HG03095 (cell line): ENCODE measurements around the gene TMEM245.

Experiments
- ATAC-seq: cut with Tn5 transposase; IDR thresholded peaks from one replicate; pipeline ENCODE4 v1.9.1; 2021; ENCODE audit warnings: moderate library complexity; ENCODE audit not compliant: unreplicated experiment

TMEM245 gene

GRCh38 chr9:109107402-109108240 lies 12.1 kb downstream of the TMEM245 start:
- ATAC-seq, result no peak

GRCh38 chr9:109101810-109102209 lies 17.9 kb downstream of the TMEM245 start:
- ATAC-seq, result peak; percentile 60

DNA sequence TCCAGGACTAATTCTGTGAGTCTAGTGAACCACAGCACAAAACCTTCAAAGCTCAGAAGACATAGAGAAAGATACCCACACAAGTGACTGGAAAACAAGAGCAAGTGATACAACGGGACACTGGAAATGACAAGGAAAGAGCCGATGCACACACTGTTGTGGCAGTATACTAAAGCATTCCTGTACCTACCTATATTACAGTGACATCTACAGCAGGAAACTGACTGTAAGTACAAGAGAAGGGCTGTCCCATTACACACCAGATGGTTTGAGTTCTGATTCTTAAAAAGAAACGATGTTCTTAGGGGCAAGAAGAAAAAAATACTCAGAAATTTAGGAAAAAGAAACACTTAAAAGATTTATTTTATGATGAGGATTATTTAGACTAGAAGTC lies 18.5 kb downstream of the TMEM245 start:
- ATAC-seq, result no peak

- no peak for ATAC-seq
Measured at GRCh38 chr9:109100543-109101201, 19.1 kb downstream of the TMEM245 start.

DNA sequence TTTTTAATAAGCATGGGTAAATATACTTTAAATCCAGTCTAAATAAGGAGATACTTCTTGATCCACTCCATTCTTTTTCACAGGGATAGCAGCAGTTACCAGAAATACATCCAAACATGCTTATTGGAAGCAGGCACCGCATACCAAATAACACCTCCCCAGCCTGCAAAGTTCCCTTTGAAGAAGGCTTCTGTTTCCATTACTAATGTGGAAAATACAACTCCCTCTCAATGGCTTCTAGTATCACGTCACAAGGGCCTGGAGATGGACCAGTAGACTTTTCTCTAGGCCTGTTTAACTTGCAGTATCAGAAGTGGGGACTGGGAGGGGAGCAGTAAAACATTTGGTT lies 20.8 kb downstream of the TMEM245 start:
- no peak for ATAC-seq

- no peak for ATAC-seq
Measured at GRCh38 chr9:109098171-109098959, 21.4 kb downstream of the TMEM245 start.

GRCh38 chr9:109097146-109097545 lies 22.6 kb downstream of the TMEM245 start:
- no peak for ATAC-seq

DNA sequence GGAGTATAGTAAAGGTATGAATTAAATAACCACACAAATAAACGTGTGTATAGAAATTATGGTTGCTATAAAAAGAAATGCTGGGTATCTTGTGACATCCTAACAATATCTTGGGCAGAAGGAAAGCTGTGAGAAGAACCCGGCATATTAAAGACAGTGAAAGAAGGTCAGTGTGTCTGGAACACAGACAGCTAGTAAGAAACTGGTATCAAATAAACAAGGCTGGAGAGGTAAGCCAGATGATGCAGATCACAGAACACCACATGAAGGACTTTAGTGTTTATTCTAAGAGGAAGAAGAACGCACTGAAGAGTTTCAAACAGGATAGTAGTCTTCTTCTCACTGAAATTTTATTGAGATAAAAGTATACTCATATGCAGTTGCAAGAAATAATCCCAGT lies 24.4 kb downstream of the TMEM245 start:
- ATAC-seq, result no peak

GRCh38 chr9:109094268-109094667 lies 25.5 kb downstream of the TMEM245 start:
- ATAC-seq, result no peak

GRCh38 chr9:109092587-109092986 lies 27.2 kb downstream of the TMEM245 start:
- no peak for ATAC-seq

DNA sequence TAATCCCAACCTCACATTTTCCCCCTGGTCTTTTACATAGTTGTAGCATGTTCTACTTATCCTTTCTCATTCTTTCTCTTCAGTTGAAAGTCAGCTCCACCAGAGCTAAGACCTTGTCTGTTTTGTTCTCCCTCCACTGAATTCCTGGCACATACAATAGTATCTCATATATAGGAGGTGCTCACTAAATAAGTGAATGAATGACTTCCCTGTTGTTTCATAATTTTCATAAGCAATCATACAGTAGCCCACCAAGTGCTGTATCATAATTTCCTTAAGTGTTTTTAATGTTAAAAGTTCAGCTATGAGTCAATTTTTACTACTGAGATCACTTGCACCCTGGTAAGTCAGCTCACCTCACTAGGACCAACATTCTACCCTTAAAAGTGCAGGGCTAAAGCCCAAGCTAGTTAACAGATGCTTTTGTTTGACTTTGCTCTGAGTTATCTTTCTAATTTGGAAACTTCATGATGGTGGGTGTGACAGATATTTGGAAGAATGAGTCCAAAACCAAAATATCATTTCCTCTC lies 27.6 kb downstream of the TMEM245 start:
- no peak for ATAC-seq

DNA sequence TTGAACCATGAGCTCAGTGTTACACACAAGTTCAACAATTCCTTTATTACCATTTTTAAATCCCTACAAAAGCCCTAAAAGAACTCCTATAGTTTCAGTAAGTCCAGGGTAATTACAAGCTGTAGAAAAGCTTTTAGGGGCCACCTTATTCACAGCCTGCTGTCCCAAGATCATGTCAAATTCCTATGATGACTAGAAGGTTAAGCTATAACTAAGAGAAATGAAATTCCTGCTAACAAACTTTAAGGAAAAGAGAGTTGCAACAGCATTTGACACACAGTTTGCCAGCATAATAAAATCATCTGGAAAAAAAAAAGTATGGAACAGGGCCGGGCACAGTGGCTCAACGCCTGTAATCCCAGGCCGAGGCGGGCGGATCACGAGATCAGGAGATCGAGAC lies 31.5 kb downstream of the TMEM245 start:
- ATAC-seq, result no peak

DNA sequence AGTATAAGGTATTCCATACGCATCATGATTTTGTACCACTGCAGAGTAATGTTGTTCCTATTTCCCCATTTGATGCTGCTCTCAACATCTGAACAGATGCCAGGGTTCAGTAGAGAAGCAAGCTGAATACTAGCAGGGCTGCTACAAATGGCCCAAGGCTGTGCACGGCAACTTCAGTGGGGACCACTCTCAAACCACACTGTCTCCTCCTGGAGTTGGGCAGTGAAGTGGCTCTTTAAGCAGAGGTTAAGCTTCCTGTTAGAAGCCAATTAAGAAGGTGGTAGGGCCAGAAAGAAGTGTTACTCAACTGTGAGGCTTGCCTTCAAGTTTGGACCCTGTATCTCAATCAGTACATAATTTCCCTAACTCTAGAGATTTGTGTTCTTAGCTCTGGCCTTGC lies 32.0 kb downstream of the TMEM245 start:
- no peak for ATAC-seq

DNA sequence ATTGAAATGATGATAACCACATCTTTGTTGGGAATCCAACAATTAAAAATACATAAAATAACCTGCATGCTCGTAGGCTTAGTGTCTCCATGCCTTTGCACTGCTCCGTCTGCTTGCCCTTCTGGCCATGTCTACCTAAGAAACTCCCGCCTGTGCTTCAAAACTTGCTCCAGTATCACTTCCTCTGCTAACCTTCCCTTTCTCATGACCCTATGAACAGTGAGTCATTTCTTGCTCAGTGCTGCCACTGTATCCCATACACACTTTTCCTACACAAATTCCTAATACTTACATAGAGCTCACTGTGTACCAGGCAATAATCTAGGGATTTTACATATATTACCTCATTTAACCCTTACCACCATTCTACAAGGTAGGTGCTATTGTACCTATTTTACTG lies 33.5 kb downstream of the TMEM245 start:
- ATAC-seq, result peak; percentile 90

DNA sequence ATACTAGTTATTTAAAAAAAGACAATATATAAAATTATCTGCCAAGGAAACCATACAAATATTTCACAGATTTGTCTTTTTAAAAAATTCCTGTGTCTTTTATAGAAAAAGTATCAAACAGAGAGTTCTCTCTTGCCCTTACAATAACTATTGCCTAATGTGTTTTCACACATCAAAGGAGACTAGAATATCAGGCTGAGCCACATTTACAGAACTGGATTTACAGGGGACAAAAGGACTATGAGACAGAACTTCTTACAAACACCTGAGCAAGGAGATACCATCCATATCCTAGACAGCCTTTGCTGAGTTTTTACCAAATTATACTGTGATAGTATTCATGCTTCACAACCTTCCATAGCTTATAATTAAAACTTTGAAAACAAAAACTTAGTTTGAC lies 34.2 kb downstream of the TMEM245 start:
- ATAC-seq, result no peak

- ATAC-seq, result no peak
Measured at GRCh38 chr9:109083813-109084405, 35.8 kb downstream of the TMEM245 start.

- no peak for ATAC-seq
Measured at GRCh38 chr9:109083141-109083540, 36.6 kb downstream of the TMEM245 start.

GRCh38 chr9:109082091-109082620 lies 37.6 kb downstream of the TMEM245 start:
- no peak for ATAC-seq

DNA sequence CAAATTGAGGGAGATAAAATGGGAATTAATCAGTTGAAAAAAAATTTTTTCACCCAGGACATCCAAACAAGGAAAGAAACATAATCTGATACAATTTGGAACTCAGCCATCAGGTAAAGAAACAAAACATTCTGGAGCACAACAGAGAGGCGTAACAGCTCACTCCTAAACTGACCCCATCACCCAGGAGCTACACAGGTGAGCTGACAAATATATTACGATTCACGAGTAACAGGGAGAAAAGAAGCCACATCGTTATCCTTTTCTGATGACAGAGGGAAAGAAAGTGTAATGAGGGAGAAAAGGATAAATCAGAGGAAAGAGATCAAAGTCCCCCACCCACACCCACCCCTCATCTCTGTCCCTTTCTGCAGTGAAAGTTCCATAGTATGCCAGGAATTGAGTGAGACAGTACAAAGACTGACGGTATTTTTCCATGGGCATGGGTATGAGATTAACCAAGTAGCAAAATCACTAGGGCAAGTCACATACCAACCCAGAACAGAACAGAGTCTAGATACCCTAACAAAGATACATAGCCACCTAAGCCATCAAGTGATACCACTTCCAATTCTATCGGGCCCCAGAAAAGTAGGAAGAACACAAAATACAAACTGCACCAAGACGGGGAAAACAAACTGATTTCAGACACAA lies 45.4 kb downstream of the TMEM245 start:
- no peak for ATAC-seq

DNA sequence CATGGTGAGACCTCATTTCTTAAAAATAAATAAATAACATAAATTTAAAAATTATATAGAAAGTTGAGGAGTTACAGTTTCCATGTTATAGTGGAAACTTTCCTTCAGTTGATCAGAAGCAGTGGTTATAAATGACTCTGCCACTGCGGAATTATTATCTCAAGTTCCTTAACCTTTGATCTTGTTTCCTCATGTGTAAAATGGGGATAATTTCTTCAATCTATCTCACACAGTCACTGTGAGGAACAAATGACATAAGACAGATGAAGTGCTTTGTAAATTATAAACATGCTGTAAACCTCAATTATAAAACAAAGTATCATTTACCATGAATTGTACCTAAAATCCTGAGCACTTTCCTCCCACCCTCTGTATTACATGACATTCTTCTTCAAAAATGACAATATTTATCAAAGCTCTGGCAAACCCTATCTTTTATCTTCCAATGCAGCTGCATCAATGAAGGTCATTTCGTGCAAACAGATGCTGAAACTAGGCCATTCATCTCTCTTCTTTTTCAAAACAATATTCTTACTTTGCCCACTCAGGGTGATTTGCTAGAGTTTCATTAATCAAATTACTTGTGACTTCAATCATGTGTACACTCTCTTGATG lies 46.8 kb downstream of the TMEM245 start:
- ATAC-seq, result no peak
